MV-4-11 (cell line): ENCODE results near the gene ANKRD45.
"Not testable (repeated sequence)": the region's sequence is repeated elsewhere in the genome, so short reads cannot be mapped to it uniquely, and the experiment has no call there.

Experiments
- DNase-seq: peaks from one replicate; lab custom pipeline; 2025; lab: John Stamatoyannopoulos, UW

ANKRD45 gene

GRCh38 chr1:173572201-173572873 lies 97.3 kb downstream of the ANKRD45 start:
- no peak for DNase-seq

- DNase-seq = no peak
Observed at GRCh38 chr1:173570370-173571007, 99.2 kb downstream of the ANKRD45 start.

GRCh38 chr1:173568483-173568882 lies 101.2 kb downstream of the ANKRD45 start:
- peak; percentile 33 for DNase-seq

DNA sequence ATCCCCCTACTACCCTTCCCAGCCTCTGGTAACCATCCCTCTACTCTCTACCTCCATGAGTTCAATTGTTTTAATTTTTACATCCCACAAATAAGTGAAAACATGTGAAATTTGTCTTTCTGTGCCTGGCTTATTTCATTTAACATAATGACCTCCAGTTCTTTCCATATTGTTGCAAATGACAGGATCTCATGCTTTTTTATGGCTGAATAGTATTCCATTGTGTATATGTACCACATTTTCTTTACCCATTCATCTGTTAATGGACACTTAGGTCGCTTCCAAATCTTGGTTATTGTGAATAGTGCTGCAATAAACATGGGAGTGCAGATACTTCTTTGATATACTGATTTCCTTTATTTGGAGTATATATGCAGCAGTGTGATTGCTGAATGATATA lies 105.8 kb downstream of the ANKRD45 start:
- DNase-seq = not testable (repeated sequence)

GRCh38 chr1:173562813-173563212 lies 106.8 kb downstream of the ANKRD45 start:
- DNase-seq = no peak

GRCh38 chr1:173561263-173561662 lies 108.4 kb downstream of the ANKRD45 start:
- DNase-seq = no peak

- no peak for DNase-seq
Observed at GRCh38 chr1:173560285-173560880, 109.3 kb downstream of the ANKRD45 start.
